GM18505 (cell line): ENCODE measurements around the gene ATP13A2.
"Not testable (repeated sequence)": the region's sequence is repeated elsewhere in the genome, so short reads cannot be mapped to it uniquely, and the experiment has no call there.

Experiments
- ATAC-seq: cut with Tn5 transposase; IDR thresholded peaks from one replicate; pipeline ENCODE4 v1.9.1; 2021; ENCODE audit not compliant: unreplicated experiment
- POLR2A ChIP-seq: IDR thresholded peaks from 4 replicates; pipeline ENCODE4 v1.6.1; 2011; ENCODE audit warnings: borderline replicate concordance; ENCODE audit not compliant: insufficient read depth, insufficient read length; ENCODE audit errors: extremely low read depth

ATP13A2 gene

DNA sequence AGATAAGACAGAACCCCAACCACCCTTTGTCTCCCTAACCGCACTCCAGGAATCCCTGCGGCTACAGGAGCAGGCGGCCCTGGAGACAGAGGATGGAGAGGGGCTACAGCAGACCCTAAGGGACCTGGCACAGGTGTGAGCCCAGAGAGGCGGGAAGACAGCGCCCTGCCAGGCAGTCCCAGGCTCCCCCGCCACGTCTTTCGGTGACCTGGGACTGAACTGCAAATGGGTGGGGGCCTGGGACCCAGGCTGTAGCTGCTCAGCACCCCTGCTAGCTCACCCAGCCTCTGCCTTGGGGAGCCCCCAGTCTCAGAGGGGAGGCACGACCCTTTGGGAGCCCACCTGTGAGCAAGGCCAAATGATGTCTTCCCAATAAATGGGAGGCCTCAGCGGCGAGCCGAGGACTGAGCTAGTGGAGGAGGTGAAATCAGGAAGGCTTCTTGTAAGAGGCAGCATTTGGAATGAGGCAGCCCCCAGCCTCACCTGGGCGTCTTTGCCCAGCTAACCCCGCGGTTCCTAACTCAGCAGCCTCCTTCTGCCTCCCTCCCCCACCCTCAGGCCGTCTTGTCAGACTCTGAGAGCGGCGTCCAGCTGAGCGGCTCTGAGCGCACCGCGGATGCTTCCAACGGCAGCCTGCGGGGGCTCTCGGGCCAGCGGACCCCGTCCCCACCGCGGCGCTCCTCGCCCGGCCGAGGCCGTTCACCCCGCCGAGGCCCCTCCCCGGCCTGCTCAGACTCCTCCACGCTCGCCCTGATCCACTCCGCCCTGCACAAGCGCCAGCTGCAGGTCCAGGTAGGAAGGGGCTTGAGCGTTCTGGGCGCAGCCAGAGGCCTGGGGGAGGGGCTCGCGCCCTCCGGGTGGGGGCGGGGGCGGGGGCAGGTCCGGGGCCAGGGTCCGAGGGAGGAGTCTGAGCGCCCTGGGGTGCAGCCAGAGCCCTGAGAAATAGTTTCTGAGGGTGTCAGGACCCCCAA lies 73.1 kb downstream of the ATP13A2 start:
- TF ChIP-seq POLR2A: no peak
- no peak for ATAC-seq

DNA sequence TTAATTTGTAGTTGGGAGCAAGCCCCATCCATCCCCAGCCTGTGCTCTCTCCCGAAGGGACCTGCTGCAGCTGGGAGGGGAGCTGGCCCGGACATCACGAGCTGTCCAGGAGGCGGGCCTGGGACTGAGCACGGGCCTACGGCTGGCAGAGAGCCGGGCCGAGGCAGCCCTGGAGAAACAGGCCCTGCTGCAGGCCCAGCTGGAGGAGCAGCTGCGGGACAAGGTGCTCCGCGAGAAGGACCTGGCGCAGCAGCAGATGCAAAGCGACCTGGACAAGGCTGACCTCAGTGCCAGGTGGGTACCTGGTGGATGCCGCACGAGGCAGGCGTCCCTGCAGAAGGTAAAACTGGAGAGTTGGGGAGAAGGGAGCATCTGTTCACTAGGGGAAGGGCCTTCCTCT lies 75.1 kb downstream of the ATP13A2 start:
- not testable (repeated sequence) for ATAC-seq
